BJ (cell line): ENCODE results near the gene ADGRV1. TPM values are rescaled to one million over a fixed set of nuclear protein-coding genes. Genes with fewer than 3 reads are reported as not detected.

Experiments used
- CTCF ChIA-PET: fragments of 350-600 bp; formaldehyde crosslinking; extraction: SDS; loops from one replicate; lab custom pipeline; 2021; ENCODE audit warnings: antibody characterized with exemption, inconsistent platforms; lab: Yijun Ruan, JAX
- POLR2A ChIA-PET: fragments of 300-600 bp; sonication (Branson Sonifier 250); formaldehyde crosslinking; extraction: SDS; loops from one replicate; lab custom pipeline; 2021; ENCODE audit warnings: antibody characterized with exemption; lab: Charles Lee
- DNase-seq: peaks from one replicate; pipeline ENCODE4 v3.0.0-alpha.2; 2011; ENCODE audit warnings: low read depth
- H3K27me3 ChIP-seq: 2 replicates; pipeline ENCODE4 v1.6.0; 2011; ENCODE audit warnings: low read length; ENCODE audit not compliant: control insufficient read depth, insufficient read depth
- H3K36me3 ChIP-seq: 2 replicates; pipeline ENCODE4 v1.5.1; 2011; ENCODE audit warnings: low read length; ENCODE audit not compliant: control insufficient read depth, insufficient read depth
- H3K4me3 ChIP-seq: 2 replicates; pipeline ENCODE4 v1.5.1; 2011; ENCODE audit warnings: low read depth, mild to moderate bottlenecking, control low read depth, low read length
- polyA plus RNA-seq: library from polyadenylated mRNA; depleted of rRNA; stranded (reverse); fragments of >200 nt; gene quantifications from 2 replicates; pipeline ENCODE4 v1.2.3, GENCODE V29; 2011
- TF ChIP-seq, protein P1 (sequence below): IDR thresholded peaks from 2 replicates; pipeline ENCODE4 v1.5.1; 2011; ENCODE audit warnings: low read depth, mild to moderate bottlenecking, control low read depth, inconsistent platforms, low read length, moderate library complexity; ENCODE audit not compliant: insufficient read depth

ADGRV1 gene
- polyA plus RNA-seq, 1 experiment, result 0.15 TPM

- POLR2A ChIA-PET, result no interaction called here
These were observed 548.4 kb downstream of the ADGRV1 start for GRCh38 chr5:91106842-91107511.

GRCh38 chr5:91109634-91110033 lies 551.0 kb downstream of the ADGRV1 start:
- POLR2A ChIA-PET, result no interaction called here
- DNase-seq, result no peak

More at GRCh38 chr5:91106842-91107511, 548.4 kb downstream of the ADGRV1 start:
- TF ChIP-seq, protein P1, sequence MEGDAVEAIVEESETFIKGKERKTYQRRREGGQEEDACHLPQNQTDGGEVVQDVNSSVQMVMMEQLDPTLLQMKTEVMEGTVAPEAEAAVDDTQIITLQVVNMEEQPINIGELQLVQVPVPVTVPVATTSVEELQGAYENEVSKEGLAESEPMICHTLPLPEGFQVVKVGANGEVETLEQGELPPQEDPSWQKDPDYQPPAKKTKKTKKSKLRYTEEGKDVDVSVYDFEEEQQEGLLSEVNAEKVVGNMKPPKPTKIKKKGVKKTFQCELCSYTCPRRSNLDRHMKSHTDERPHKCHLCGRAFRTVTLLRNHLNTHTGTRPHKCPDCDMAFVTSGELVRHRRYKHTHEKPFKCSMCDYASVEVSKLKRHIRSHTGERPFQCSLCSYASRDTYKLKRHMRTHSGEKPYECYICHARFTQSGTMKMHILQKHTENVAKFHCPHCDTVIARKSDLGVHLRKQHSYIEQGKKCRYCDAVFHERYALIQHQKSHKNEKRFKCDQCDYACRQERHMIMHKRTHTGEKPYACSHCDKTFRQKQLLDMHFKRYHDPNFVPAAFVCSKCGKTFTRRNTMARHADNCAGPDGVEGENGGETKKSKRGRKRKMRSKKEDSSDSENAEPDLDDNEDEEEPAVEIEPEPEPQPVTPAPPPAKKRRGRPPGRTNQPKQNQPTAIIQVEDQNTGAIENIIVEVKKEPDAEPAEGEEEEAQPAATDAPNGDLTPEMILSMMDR, result no peak
- no peak for DNase-seq
- H3K4me3 ChIP-seq, result no peak overlapping the region
- CTCF ChIA-PET, result interaction anchor here (0.8 to 1.5 kb wide), 6 partner anchors 84 to 278 kb away, joined by 3 to 18 read pairs (median 3); no protein-coding TSS in a partner anchor
- no peaks in the 10 kb centered on the region for H3K36me3 ChIP-seq
- no peaks in the 10 kb centered on the region for H3K27me3 ChIP-seq

DNA sequence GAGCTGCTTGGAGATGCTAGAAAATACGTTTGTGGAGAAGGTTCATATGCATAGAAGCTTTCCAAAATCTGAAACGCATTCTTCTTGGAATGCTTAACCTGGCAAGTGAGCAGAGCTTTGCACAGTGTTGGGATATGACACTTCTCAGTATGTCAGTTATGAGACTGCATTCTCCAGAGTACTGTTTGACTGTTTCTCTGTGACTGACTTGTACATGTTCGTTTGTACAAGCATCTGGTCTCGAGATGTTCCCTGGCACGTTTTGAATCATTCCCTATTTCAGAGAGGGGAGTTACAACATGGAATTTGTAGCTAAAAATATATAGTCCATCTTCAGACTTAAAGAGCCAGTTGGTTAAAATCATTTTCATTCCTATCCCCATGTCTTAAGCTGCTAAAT lies 552.1 kb downstream of the ADGRV1 start:
- ChIA-PET CTCF (interaction anchor here (1.0 to 3.0 kb wide), 4 partner anchors 15 to 274 kb away, joined by 3 to 29 read pairs (median 6); partner anchors contain the start of gene ARRDC3), POLR2A (no interaction called here)
- TF ChIP-seq, protein P1, result no peak
- H3K27me3 ChIP-seq, result no peaks in the 10 kb centered on the region; the same call in 1 of the 2 replicates
- H3K36me3 ChIP-seq, result no peaks in the 10 kb centered on the region
- H3K4me3 ChIP-seq, result no peak overlapping the region
- DNase-seq, result peak; percentile 77

More at GRCh38 chr5:91109634-91110033, 551.0 kb downstream of the ADGRV1 start:
- CTCF ChIA-PET, result interaction anchor here (0.6 to 3.0 kb wide), 6 partner anchors 15 to 275 kb away, joined by 3 to 29 read pairs (median 4); partner anchors contain the start of gene ARRDC3
- Histone ChIP-seq H3K27me3 (no peaks in the 10 kb centered on the region; the same call in 1 of the 2 replicates), H3K4me3 (no peak overlapping the region), H3K36me3 (no peaks in the 10 kb centered on the region)
- TF ChIP-seq, protein P1, result peak; percentile 17; the same call in 1 of the 2 replicates

DNA sequence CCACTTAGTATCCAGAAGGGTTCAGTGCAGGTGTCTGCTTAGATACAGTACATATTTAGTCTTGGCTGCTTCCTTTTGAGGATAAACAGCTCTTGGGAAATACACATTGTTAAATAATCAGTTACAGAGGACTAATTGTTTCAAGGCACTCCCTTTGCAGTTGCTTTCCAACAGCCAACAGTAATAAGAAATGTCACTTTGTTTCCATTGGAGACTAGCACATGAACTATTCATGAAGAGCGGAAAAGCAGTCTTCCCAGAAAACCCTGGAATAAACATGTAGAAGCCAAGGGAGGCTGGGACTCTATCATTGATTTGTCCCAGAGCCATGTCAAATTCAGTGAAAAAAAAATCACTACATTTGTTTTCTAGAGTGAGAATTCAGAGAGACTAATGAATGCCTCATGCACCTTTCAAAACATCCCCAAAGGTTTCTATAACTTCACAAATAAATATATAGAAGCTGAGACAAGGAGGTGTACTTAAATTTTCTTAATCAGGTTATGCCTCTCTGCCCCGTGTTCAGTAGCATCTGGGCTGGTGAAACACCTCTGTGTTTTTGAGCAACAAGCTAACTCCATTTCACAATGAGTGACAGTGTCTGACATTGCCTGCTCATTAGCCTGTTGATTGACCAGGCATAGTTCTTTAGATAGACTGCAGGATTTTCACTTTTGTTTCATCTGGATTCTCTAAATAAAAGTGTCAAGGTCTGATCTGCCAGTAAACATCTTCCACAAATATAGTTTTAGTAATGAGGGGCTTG lies 553.1 kb downstream of the ADGRV1 start:
- no peak overlapping the region for H3K4me3 ChIP-seq
- TF ChIP-seq, protein P1, result no peak
- ChIA-PET CTCF (interaction anchor here (1.0 to 3.0 kb wide), 2 partner anchors 14 to 273 kb away, joined by 3 to 29 read pairs; partner anchors contain the start of gene ARRDC3), POLR2A (no interaction called here)
- H3K36me3 ChIP-seq, result no peaks in the 10 kb centered on the region
- no peak for DNase-seq
- H3K27me3 ChIP-seq, result no peaks in the 10 kb centered on the region; the same call in 1 of the 2 replicates

DNA sequence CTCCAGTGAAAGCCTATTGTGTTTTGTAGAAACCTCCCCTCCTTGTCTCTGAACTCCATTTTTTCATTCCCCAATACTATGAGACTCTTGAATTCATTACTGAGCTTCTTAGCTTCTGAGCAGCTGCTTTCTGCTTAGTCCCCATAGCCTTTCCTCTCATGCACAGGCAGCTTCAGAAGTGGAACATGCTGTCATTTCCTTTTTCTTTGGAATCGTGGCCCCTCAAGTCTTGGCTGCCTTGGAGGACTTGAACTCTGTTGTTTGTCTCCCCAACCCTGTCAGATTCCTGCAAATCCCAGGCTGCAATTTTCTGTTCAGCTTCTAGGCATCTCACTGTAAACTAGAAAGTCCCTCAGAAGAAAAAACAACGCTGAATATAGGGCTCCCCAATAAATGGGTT lies 556.1 kb downstream of the ADGRV1 start:
- ChIA-PET CTCF (no interaction called here), POLR2A (no interaction called here)
- Histone ChIP-seq H3K36me3 (no peaks in the 10 kb centered on the region), H3K4me3 (no peak overlapping the region), H3K27me3 (no peaks in the 10 kb centered on the region; the same call in 1 of the 2 replicates)
- TF ChIP-seq, protein P1, result no peak
- DNase-seq, result no peak
